ENCODE data around the gene FANK1.
"Not testable (repeated sequence)": the region's sequence is repeated elsewhere in the genome, so short reads cannot be mapped to it uniquely, and the experiment has no call there.

FANK1 gene

DNA sequence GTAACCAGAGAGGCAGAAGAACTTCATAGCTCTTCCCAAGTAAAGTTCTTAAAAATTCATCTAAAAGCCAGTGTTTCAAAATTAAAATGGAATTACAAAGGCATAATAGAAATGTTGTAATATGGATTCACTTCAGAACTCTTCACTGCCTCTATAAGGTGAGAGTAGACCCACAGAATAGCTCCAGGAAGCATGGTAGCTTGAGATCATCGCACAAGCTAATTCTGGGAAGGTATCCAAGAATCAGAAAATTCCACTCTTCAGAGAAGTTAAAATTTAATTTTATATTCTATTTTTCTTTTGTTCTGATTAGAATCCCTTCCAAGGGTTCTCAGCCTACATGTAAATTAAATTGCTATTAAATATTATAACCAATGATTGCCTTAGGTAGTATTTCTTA is 13.8 kb upstream of the FANK1 start:
- DNase-seq = no peak
- Histone ChIP-seq H3K18ac (ENCODE audit: low read length) (no peak overlapping the region), H2BK5ac (ENCODE audit: low read depth, low read length, poor library complexity) (no peak overlapping the region), H3K23ac (ENCODE audit: low read length) (no peak overlapping the region), H2BK12ac (ENCODE audit: low read length) (no peak overlapping the region), H3K4me3 (ENCODE audit: low read depth, low read length) (no peak overlapping the region), H3K36me3 (ENCODE audit: control insufficient read depth in 1 of 2, insufficient read depth in 2 of 2, low read length in 2 of 2) (peaks cover 3 to 7% of the 10 kb centered on the region in 2 experiments), H4K8ac (ENCODE audit: low read depth, low read length) (no peak overlapping the region), H3K9ac (ENCODE audit: low read length) (no peak overlapping the region), H2AK5ac (ENCODE audit: low read length) (no peak overlapping the region), H3K4me1 (ENCODE audit: control insufficient read depth in 1 of 2, insufficient read depth in 2 of 2, low read length in 2 of 2) (no peaks in the 10 kb centered on the region), H4K91ac (ENCODE audit: low read depth, low read length) (no peak overlapping the region), H3K27me3 (ENCODE audit: insufficient read depth, low read length) (no peaks in the 10 kb centered on the region), H2AFZ (ENCODE audit: insufficient read depth, low read length, poor library complexity) (no peak overlapping the region), H3K4ac (ENCODE audit: low read depth, low read length) (no peak overlapping the region), H2BK120ac (ENCODE audit: insufficient read depth, low read length, poor library complexity) (no peak overlapping the region), H3K9me3 (ENCODE audit: insufficient read depth, low read depth, low read length) (peaks cover 2% of the 10 kb centered on the region), H3K79me2 (ENCODE audit: control insufficient read depth, insufficient read depth, low read length, poor library complexity) (no peaks in the 10 kb centered on the region), H4K12ac (ENCODE audit: low read depth, low read length) (no peak overlapping the region), H3K4me2 (ENCODE audit: low read length) (no peak overlapping the region), H3K79me1 (ENCODE audit: low read length) (no peaks in the 10 kb centered on the region), H3K14ac (ENCODE audit: low read length) (no peak overlapping the region), H3K27ac (ENCODE audit: low read depth, low read length) (no peak overlapping the region)
- WGBS (ENCODE audit: extremely low coverage, insufficient coverage, insufficient read length) = no CpG with 5 or more reads among the region's 1 CpG

DNA sequence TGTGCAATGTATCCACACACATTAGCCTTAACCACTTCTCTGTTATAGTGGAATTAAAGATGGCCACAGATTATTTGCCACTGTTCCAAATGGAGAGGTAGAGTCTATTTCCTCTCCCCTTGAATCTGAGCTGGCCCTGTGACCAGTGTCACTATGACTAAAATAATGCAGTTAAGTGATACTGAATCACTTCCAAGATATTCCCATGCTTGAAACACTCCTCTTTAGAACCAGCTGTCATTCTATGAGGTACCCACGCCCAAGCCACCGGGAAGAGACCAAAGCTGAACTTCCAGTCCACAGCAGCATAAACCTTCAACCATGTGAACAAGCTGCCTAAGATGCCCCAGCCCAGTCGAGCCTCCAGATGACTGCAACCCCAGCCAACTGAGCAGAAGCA is 13.2 kb upstream of the FANK1 start:
- Histone ChIP-seq H4K8ac (ENCODE audit: low read depth, low read length) (no peak overlapping the region), H3K9ac (ENCODE audit: low read length) (no peak overlapping the region), H3K4me3 (ENCODE audit: low read depth, low read length) (no peak overlapping the region), H3K14ac (ENCODE audit: low read length) (no peak overlapping the region), H3K9me3 (ENCODE audit: insufficient read depth, low read depth, low read length) (peaks cover 2% of the 10 kb centered on the region), H3K4ac (ENCODE audit: low read depth, low read length) (no peak overlapping the region), H3K4me1 (ENCODE audit: control insufficient read depth in 1 of 2, insufficient read depth in 2 of 2, low read length in 2 of 2) (no peaks in the 10 kb centered on the region), H4K12ac (ENCODE audit: low read depth, low read length) (no peak overlapping the region), H3K23ac (ENCODE audit: low read length) (no peak overlapping the region), H3K79me1 (ENCODE audit: low read length) (no peaks in the 10 kb centered on the region), H3K79me2 (ENCODE audit: control insufficient read depth, insufficient read depth, low read length, poor library complexity) (no peaks in the 10 kb centered on the region), H3K27ac (ENCODE audit: low read depth, low read length) (no peak overlapping the region), H3K27me3 (ENCODE audit: insufficient read depth, low read length) (no peaks in the 10 kb centered on the region), H2BK12ac (ENCODE audit: low read length) (no peak overlapping the region), H2AFZ (ENCODE audit: insufficient read depth, low read length, poor library complexity) (no peak overlapping the region), H4K91ac (ENCODE audit: low read depth, low read length) (no peak overlapping the region), H3K36me3 (ENCODE audit: control insufficient read depth in 1 of 2, insufficient read depth in 2 of 2, low read length in 2 of 2) (peaks cover 3 to 7% of the 10 kb centered on the region in 2 experiments), H2BK120ac (ENCODE audit: insufficient read depth, low read length, poor library complexity) (no peak overlapping the region), H2AK5ac (ENCODE audit: low read length) (no peak overlapping the region), H3K18ac (ENCODE audit: low read length) (no peak overlapping the region), H3K4me2 (ENCODE audit: low read length) (no peak overlapping the region), H2BK5ac (ENCODE audit: low read depth, low read length, poor library complexity) (no peak overlapping the region)
- DNase-seq = no peak
- WGBS (ENCODE audit: extremely low coverage, insufficient coverage, insufficient read length) = no CpG with 5 or more reads among the region's 3 CpGs

DNA sequence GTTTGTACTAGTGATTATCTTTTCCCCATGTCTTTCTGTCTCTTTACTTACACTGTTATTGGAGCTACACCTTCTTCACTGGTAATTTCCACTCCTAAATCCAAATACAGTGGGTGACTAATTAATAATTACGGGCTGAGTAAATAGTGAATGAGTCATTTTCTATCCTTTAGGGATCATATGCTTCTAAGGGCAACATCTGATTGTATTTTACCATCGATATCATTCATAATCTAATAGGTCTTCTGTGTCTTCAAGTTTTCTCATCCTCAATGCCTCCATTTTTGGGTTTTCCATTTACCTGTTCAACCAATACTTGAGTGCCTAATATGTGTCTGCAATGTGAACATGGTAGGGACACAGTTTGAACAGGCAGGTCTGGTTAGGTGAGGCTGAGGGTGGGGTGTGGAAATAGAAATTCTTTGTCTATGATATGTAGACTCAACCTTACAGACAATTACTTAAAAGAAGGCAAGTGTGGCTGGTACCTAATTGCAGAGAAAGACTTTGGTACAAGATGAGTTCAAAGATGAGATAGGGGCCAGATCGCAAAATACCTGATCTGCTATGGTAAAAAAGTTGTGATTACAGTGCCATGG is 9.4 kb upstream of the FANK1 start:
- H4K8ac ChIP-seq (ENCODE audit: low read depth, low read length) = no peak overlapping the region
- H4K12ac ChIP-seq (ENCODE audit: low read depth, low read length) = no peak overlapping the region
- H3K9ac ChIP-seq (ENCODE audit: low read length) = no peak overlapping the region
- H4K91ac ChIP-seq (ENCODE audit: low read depth, low read length) = no peak overlapping the region
- no peak overlapping the region for H3K4ac ChIP-seq (ENCODE audit: low read depth, low read length)
- H3K27ac ChIP-seq (ENCODE audit: low read depth, low read length) = no peak overlapping the region
- no peak overlapping the region for H3K4me3 ChIP-seq (ENCODE audit: low read depth, low read length)
- no peak overlapping the region for H3K18ac ChIP-seq (ENCODE audit: low read length)
- no peak overlapping the region for H2BK120ac ChIP-seq (ENCODE audit: insufficient read depth, low read length, poor library complexity)
- H3K23ac ChIP-seq (ENCODE audit: low read length) = no peak overlapping the region
- H3K4me1 ChIP-seq (ENCODE audit: control insufficient read depth in 1 of 2, insufficient read depth in 2 of 2, low read length in 2 of 2) = no peaks in the 10 kb centered on the region
- H3K79me2 ChIP-seq (ENCODE audit: control insufficient read depth, insufficient read depth, low read length, poor library complexity) = no peaks in the 10 kb centered on the region
- peaks cover 2% of the 10 kb centered on the region for H3K9me3 ChIP-seq (ENCODE audit: insufficient read depth, low read depth, low read length)
- no peak overlapping the region for H2BK5ac ChIP-seq (ENCODE audit: low read depth, low read length, poor library complexity)
- H3K27me3 ChIP-seq (ENCODE audit: insufficient read depth, low read length) = no peaks in the 10 kb centered on the region
- no peak overlapping the region for H2BK12ac ChIP-seq (ENCODE audit: low read length)
- H2AFZ ChIP-seq (ENCODE audit: insufficient read depth, low read length, poor library complexity) = no peak overlapping the region
- DNase-seq = peak; percentile 23 to 44
- H3K36me3 ChIP-seq (ENCODE audit: control insufficient read depth in 1 of 2, insufficient read depth in 2 of 2, low read length in 2 of 2) = peaks cover 2 to 3% of the 10 kb centered on the region in 2 experiments
- no peak overlapping the region for H3K14ac ChIP-seq (ENCODE audit: low read length)
- WGBS (ENCODE audit: extremely low coverage, insufficient coverage, insufficient read length) = no CpG with 5 or more reads among the region's 3 CpGs
- no peaks in the 10 kb centered on the region for H3K79me1 ChIP-seq (ENCODE audit: low read length)
- no peak overlapping the region for H3K4me2 ChIP-seq (ENCODE audit: low read length)
- no peak overlapping the region for H2AK5ac ChIP-seq (ENCODE audit: low read length)

DNA sequence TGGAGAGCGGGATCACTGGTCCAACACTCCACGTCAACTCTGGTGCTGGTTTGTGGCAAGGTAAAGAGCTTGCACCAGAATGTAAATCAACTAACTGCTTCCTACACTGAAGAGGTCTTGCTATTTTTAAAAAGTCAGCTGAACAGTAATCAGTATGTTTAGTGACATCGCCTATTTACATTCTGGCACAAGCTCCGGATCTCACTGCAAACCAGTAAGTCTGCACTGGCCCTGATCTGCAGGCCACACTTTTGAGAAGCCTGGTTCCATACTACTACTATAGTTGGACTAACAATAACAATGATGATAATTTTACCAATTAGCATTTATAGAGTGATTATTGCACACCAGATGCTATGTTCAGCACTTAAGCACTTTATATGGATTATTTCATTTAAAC is 6.9 kb upstream of the FANK1 start:
- not testable (repeated sequence) for DNase-seq; H3K18ac ChIP-seq (ENCODE audit: low read length); H3K23ac ChIP-seq (ENCODE audit: low read length); H3K4me1 ChIP-seq (ENCODE audit: control insufficient read depth in 1 of 2, insufficient read depth in 2 of 2, low read length in 2 of 2); H3K4me3 ChIP-seq (ENCODE audit: low read depth, low read length); H3K4ac ChIP-seq (ENCODE audit: low read depth, low read length); H2AFZ ChIP-seq (ENCODE audit: insufficient read depth, low read length, poor library complexity); H2BK12ac ChIP-seq (ENCODE audit: low read length); H3K27me3 ChIP-seq (ENCODE audit: insufficient read depth, low read length); H3K36me3 ChIP-seq (ENCODE audit: control insufficient read depth in 1 of 2, insufficient read depth in 2 of 2, low read length in 2 of 2); H2BK120ac ChIP-seq (ENCODE audit: insufficient read depth, low read length, poor library complexity); H4K8ac ChIP-seq (ENCODE audit: low read depth, low read length); H4K12ac ChIP-seq (ENCODE audit: low read depth, low read length); H3K9me3 ChIP-seq (ENCODE audit: insufficient read depth, low read depth, low read length); H2BK5ac ChIP-seq (ENCODE audit: low read depth, low read length, poor library complexity); H3K4me2 ChIP-seq (ENCODE audit: low read length); H3K14ac ChIP-seq (ENCODE audit: low read length); H3K9ac ChIP-seq (ENCODE audit: low read length); H3K79me1 ChIP-seq (ENCODE audit: low read length); H2AK5ac ChIP-seq (ENCODE audit: low read length); H3K79me2 ChIP-seq (ENCODE audit: control insufficient read depth, insufficient read depth, low read length, poor library complexity); H3K27ac ChIP-seq (ENCODE audit: low read depth, low read length); H4K91ac ChIP-seq (ENCODE audit: low read depth, low read length)
- no CpG with 5 or more reads among the region's 4 CpGs for WGBS (ENCODE audit: extremely low coverage, insufficient coverage, insufficient read length)

All from trophoblast cell (in vitro differentiated cells and primary cell).